ENCODE measurements around the gene BAIAP2L2. TPM values are rescaled to one million over a fixed set of nuclear protein-coding genes. Genes with fewer than 3 reads are reported as not detected.

Gene BAIAP2L2
- total and polyA plus RNA-seq, 2 donors (not counting 3 experiments of a cell fraction or from before 2014, with no cell fraction given): 0.20 to 0.35 TPM

GRCh38 chr22:38065539-38065938 is 44.9 kb downstream of the BAIAP2L2 start:
- Histone ChIP-seq H3K4me3 (replicated peaks in 1 of 3; ENCODE audit: insufficient read depth in 1 of 3, low read depth in 1 of 3, low read length in 3 of 3) (no peak overlapping the region), H4K20me1 (replicated peaks; ENCODE audit: control insufficient read depth, extremely low read depth, insufficient read depth, low read length) (no peaks in the 10 kb centered on the region), H3K4me2 (ENCODE audit: insufficient read depth, low read length) (no peak overlapping the region), H3K9me1 (replicated peaks; ENCODE audit: control insufficient read depth, extremely low read depth, insufficient read depth, low read length) (no peaks in the 10 kb centered on the region), H3K4me1 (ENCODE audit: control insufficient read depth, extremely low read depth, insufficient read depth, low read length) (no peaks in the 10 kb centered on the region), H2AFZ (ENCODE audit: low read depth, low read length) (no peak overlapping the region), H3K9me3 (replicated peaks; ENCODE audit: control insufficient read depth, insufficient read depth, low read length) (no peaks in the 10 kb centered on the region), H3K27me3 (ENCODE audit: control insufficient read depth in 2 of 2, insufficient read depth in 2 of 2, low read length in 2 of 2) (no peaks in the 10 kb centered on the region), H3K27ac (ENCODE audit: insufficient read depth, low read depth, low read length) (no peak overlapping the region), H3K36me3 (ENCODE audit: control insufficient read depth in 2 of 2, extremely low read depth in 1 of 2, insufficient read depth in 2 of 2, low read length in 2 of 2) (peaks cover 0 to 13% of the 10 kb centered on the region in 2 experiments), H3K79me2 (ENCODE audit: control insufficient read depth, insufficient read depth, low read length) (no peaks in the 10 kb centered on the region), H3K9ac (replicated peaks; ENCODE audit: extremely low read depth, insufficient read depth, low read length) (no peak overlapping the region)
- dilution Hi-C loops (cut with MboI; ENCODE audit: extremely low pct_ligation_motif_present, low sequenced_read_pairs): no loop called here
- no peak for DNase-seq (ENCODE audit: low read depth, low spot score)
- ChIA-PET CTCF (interaction anchor here (1.0 kb wide), 1 partner anchor 49 kb away, joined by 3 read pairs; no protein-coding TSS in a partner anchor), POLR2A (no interaction called here)
- FAIRE-seq: no peak
- intact Hi-C loops (cut with micrococcal nuclease): no loop called here
- TF ChIP-seq MYC (IDR thresholded peaks at IDR 0.05; ENCODE audit: low read depth, low read length): no peak
- no peak for TF ChIP-seq FOS (IDR thresholded peaks at IDR 0.05; ENCODE audit: borderline replicate concordance, insufficient read depth, low read length)
- TF ChIP-seq GATA2 (IDR thresholded peaks at IDR 0.05; ENCODE audit: insufficient read depth, insufficient read length, low read depth, low read length): no peak
- TF ChIP-seq MAX (IDR thresholded peaks at IDR 0.05; ENCODE audit: insufficient read depth, insufficient read length): no peak
- TF ChIP-seq CTCF (IDR thresholded peaks at IDR 0.05; ENCODE audit: extremely low read depth in 1 of 2, insufficient read depth in 1 of 2, low read depth in 1 of 2, low read length in 2 of 2): no peak
- no peak for TF ChIP-seq POLR2AphosphoS5 (IDR thresholded peaks at IDR 0.05; ENCODE audit: insufficient read depth, low read depth, low read length)
- no peak for TF ChIP-seq JUN (IDR thresholded peaks at IDR 0.05; ENCODE audit: borderline replicate concordance, insufficient read depth, insufficient read length, low read depth)
- no peak for TF ChIP-seq EZH2 (IDR thresholded peaks at IDR 0.05; ENCODE audit: borderline replicate concordance, low read depth, low read length, severe bottlenecking)
- no peak for TF ChIP-seq POLR2A (IDR thresholded peaks at IDR 0.05; ENCODE audit: low read depth, low read length)
- no TSS peak for BruUV-seq (replicated peaks)
